Stomach (tissue), 4 donors: Measurements from ENCODE around the gene DQX1.

Source experiments
- CTCF ChIP-seq, 7 experiments: fragments of 450-650 bp in 4 of 7; fragments of 200-600 bp in 3 of 7; sonication (generic) in 3 of 7; IDR thresholded peaks; one replicate each; pipeline ENCODE4 v1.5.1; 2016 to 2019; ENCODE audit warnings: antibody characterized with exemption in 7 of 7, control low read depth in 2 of 7, mild to moderate bottlenecking in 1 of 7
- EP300 ChIP-seq: sonication (generic); formaldehyde crosslinking; IDR thresholded peaks from one replicate; pipeline ENCODE4 v1.6.1; 2017; ENCODE audit warnings: antibody characterized with exemption
- POLR2A ChIP-seq, 4 donors: fragments of 450-650 bp; IDR thresholded peaks; one replicate each; pipeline ENCODE4 v1.6.1; 2016; ENCODE audit warnings: antibody characterized with exemption in 4 of 4, control low read depth in 2 of 4, mild to moderate bottlenecking in 1 of 4, moderate library complexity in 1 of 4
- POLR2AphosphoS5 ChIP-seq, 3 donors: sonication (generic); formaldehyde crosslinking; IDR thresholded peaks; one replicate each; pipeline ENCODE4 v1.6.1; 2016; ENCODE audit warnings: antibody characterized with exemption in 3 of 3

- no peak for TF ChIP-seq CTCF (IDR thresholded peaks at IDR 0.05)
- TF ChIP-seq POLR2AphosphoS5 (IDR thresholded peaks at IDR 0.05), result no peak
- TF ChIP-seq POLR2A (IDR thresholded peaks at IDR 0.05), result no peak
- no peak for TF ChIP-seq EP300
Observed at GRCh38 chr2:74562126-74562775, 36.2 kb upstream of the DQX1 start.
